T-cell (primary cell): Measurements from ENCODE around the gene COPS4. TPM values are rescaled to one million over a fixed set of nuclear protein-coding genes. Genes with fewer than 3 reads are reported as not detected.
"Not testable (repeated sequence)": the region's sequence is repeated elsewhere in the genome, so short reads cannot be mapped to it uniquely, and the experiment has no call there.

Source experiments
- ATAC-seq, 4 experiments: fragments of 200-7000 bp in 3 of 4; fragments of 150-1000 bp in 1 of 4; cut with Tn5 transposase; replicated peaks in 1 of 4; 1 replicate in 3 of 4; 2 replicates in 1 of 4; pipeline ENCODE4 v1.10.0; 2021; ENCODE audit warnings: moderate library complexity in 3 of 4, mild to moderate bottlenecking in 2 of 4, moderate number of reproducible peaks in 1 of 4
- CTCF ChIA-PET, 2 donors: fragments of 300-600 bp; sonication (Branson Sonifier 250); formaldehyde crosslinking; loops; one replicate each; lab custom pipeline; 2022; ENCODE audit warnings: antibody characterized with exemption in 2 of 2; lab: Charles Lee
- POLR2A ChIA-PET, 2 donors: fragments of 300-600 bp; sonication (Branson Sonifier 250); formaldehyde crosslinking; loops; one replicate each; lab custom pipeline; 2022; ENCODE audit warnings: antibody characterized with exemption in 2 of 2; lab: Charles Lee
- DNase-seq, 35 experiments: peaks; one replicate each; pipeline versions ENCODE4 v3.0.0 to v3.0.0-alpha.2; 2013 to 2023
- H3K27ac ChIP-seq: one replicate; pipeline ENCODE4 v1.5.1; 2013; ENCODE audit warnings: low read length
- H3K27me3 ChIP-seq, 2 experiments: replicated peaks in 1 of 2; 1 replicate in 1 of 2; 2 replicates in 1 of 2; pipeline versions ENCODE4 v1.6.1 to v1.7.0; 2013; ENCODE audit warnings: low read length in 1 of 2, mixed read lengths in 1 of 2; ENCODE audit not compliant: control insufficient read depth in 2 of 2, insufficient read depth in 2 of 2; ENCODE audit errors: extremely low read depth in 1 of 2
- H3K36me3 ChIP-seq, 2 donors: 1 replicate in 1 of 2; 2 replicates in 1 of 2; pipeline versions ENCODE4 v1.6.1 to v1.7.0; 2013; ENCODE audit warnings: low read length in 1 of 2; ENCODE audit not compliant: control insufficient read depth in 2 of 2, insufficient read depth in 1 of 2; ENCODE audit errors: extremely low read depth in 1 of 2
- H3K4me1 ChIP-seq, 2 experiments: 1 replicate in 1 of 2; 2 replicates in 1 of 2; pipeline versions ENCODE4 v1.6.1 to v1.7.0; 2013; ENCODE audit warnings: low read length in 2 of 2, mixed read lengths in 1 of 2; ENCODE audit not compliant: insufficient read depth in 2 of 2, control insufficient read depth in 1 of 2; ENCODE audit errors: extremely low read depth in 1 of 2
- H3K4me3 ChIP-seq, 2 donors: 1 replicate in 1 of 2; 2 replicates in 1 of 2; pipeline versions ENCODE4 v1.5.1 to v1.7.0; 2013; ENCODE audit warnings: mild to moderate bottlenecking in 2 of 2, low read length in 1 of 2, moderate library complexity in 1 of 2; ENCODE audit not compliant: control insufficient read depth in 1 of 2; ENCODE audit errors: extremely low read depth in 1 of 2
- H3K9me3 ChIP-seq: 2 replicates; pipeline ENCODE4 v1.7.0; 2013
- H3K27ac Mint-ChIP-seq, 2 donors: one replicate each; pipeline ENCODE4 v1.8.0; 2020 to 2021; ENCODE audit warnings: mild to moderate bottlenecking in 2 of 2, mixed read lengths in 2 of 2
- H3K27me3 Mint-ChIP-seq, 2 donors: one replicate each; pipeline ENCODE4 v1.8.0; 2021 to 2022; ENCODE audit warnings: mixed read lengths in 2 of 2
- H3K36me3 Mint-ChIP-seq: one replicate; pipeline ENCODE4 v1.8.0; 2021; ENCODE audit warnings: mixed read lengths
- H3K4me1 Mint-ChIP-seq, 3 donors: one replicate each; pipeline ENCODE4 v1.8.0; 2020 to 2022; ENCODE audit warnings: mixed read lengths in 3 of 3, mild to moderate bottlenecking in 1 of 3
- H3K4me3 Mint-ChIP-seq, 3 donors: one replicate each; pipeline ENCODE4 v1.8.0; 2020 to 2022; ENCODE audit warnings: mild to moderate bottlenecking in 3 of 3, mixed read lengths in 3 of 3, moderate library complexity in 3 of 3
- H3K9me3 Mint-ChIP-seq, 3 donors: one replicate each; pipeline ENCODE4 v1.8.0; 2020 to 2022; ENCODE audit warnings: mixed read lengths in 3 of 3
- WGBS: methylation state at CpG from one replicate; pipeline ENCODE4 v1.1.5; 2013; ENCODE audit warnings: missing lambda C conversion rate; ENCODE audit not compliant: insufficient coverage; 5-methylcytosine and 5-hydroxymethylcytosine counted together
- total RNA-seq, 35 experiments: library from RNA in 6 of 35; stranded (reverse) in 6 of 35; fragments of 120-200 nt in 1 of 35; gene quantifications; one replicate each; pipeline versions ENCODE4 v1.2.1 to v1.2.4 and lab custom pipeline; 2013 to 2026

Gene COPS4
- total RNA-seq, 5 donors from 2014 or later (not counting 1 experiment from before 2014, with no cell fraction given), result 19.9 to 28.3 (median 22.2) TPM

DNA sequence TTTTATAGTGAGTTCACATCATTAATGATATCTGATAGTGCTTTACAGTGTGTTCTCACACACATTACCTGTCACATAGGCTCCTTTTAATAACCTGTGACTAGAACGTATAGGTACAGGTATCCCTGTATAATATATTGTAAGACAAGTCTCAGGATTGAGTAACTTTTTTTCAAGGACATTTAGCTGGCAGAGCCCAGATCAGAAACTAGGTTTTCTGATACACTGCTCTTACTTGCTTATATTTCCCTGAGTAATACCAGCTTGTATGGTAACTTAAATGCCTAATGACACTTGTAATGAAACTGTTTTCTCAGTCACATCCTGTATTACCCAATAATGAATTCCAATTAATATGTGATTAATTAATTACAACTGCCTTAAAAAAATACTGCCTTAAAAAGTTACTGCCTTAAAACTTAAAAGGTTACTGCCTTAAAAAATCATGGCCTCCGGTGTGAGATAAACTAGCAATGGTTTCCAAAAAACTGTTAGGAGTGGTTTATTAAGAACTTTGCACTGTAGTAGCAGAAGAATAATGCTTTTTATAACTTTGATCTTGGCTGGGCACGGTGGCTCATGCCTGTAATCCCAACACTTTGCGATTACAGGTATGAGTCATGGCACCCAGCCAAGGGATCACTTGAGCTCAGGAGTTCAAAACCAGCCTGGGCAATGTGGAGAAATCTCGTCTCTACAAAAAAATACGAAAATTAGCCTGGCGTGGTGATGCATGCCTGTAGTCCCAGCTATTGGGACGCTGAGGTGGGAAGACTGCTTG, 11.9 kb downstream of the COPS4 start:
- CTCF ChIA-PET, result interaction anchor here in 1 of 2 donors (0.7 kb wide), 1 partner anchor 214 kb away, joined by 3 read pairs; no protein-coding TSS in a partner anchor
- ATAC-seq (no peak), DNase-seq (no peak)
- WGBS, result 96% methylated on average over 5 of the region's 8 CpGs
- peaks cover 27% of the 10 kb centered on the region for H3K36me3 Mint-ChIP-seq
- H3K9me3 Mint-ChIP-seq, result no peaks in the 10 kb centered on the region
- H3K27ac Mint-ChIP-seq, result no peak overlapping the region
- peaks cover 0 to 30% of the 10 kb centered on the region in 2 donors for H3K36me3 ChIP-seq
- H3K4me1 Mint-ChIP-seq, result peaks cover 11 to 19% (median 13%) of the 10 kb centered on the region in 3 donors
- POLR2A ChIA-PET, result no interaction called here
- no peaks in the 10 kb centered on the region for H3K27me3 Mint-ChIP-seq
- no peak overlapping the region for H3K27ac ChIP-seq
- H3K4me1 ChIP-seq, result peaks cover 2 to 12% of the 10 kb centered on the region in 2 experiments
- H3K4me3 ChIP-seq, result no peak overlapping the region
- no peaks in the 10 kb centered on the region for H3K9me3 ChIP-seq
- no peak overlapping the region for H3K4me3 Mint-ChIP-seq
- H3K27me3 ChIP-seq, result no peaks in the 10 kb centered on the region

DNA sequence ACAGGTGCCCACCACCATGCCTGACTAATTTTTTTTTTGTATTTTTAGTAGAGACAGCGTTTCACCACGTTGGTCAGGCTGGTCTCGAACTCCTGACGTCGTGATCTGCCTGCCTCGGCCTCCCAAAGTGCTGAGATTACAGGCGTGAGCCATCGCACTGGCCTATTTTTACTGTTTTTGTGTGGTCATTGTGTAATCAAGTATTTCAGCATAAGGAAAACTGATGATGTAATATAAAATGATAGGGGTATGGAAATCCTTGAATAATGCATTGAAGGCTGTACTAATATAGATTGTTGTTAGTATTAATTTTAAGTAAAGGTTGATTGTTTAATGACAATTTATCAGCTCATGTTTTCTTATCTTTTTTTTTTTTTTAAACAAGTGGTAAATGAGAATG, 13.8 kb downstream of the COPS4 start:
- Mint-ChIP-seq H3K36me3 (peaks cover 40% of the 10 kb centered on the region), H3K4me1 (peaks cover 10 to 12% (median 11%) of the 10 kb centered on the region in 3 donors)
- H3K9me3 Mint-ChIP-seq, H3K27me3 ChIP-seq, H3K9me3 ChIP-seq, H3K4me3 ChIP-seq, DNase-seq, POLR2A ChIA-PET, ATAC-seq, H3K27ac ChIP-seq, H3K27ac Mint-ChIP-seq, H3K27me3 Mint-ChIP-seq, H3K4me3 Mint-ChIP-seq: not testable (repeated sequence)
- WGBS, result 94% methylated on average over 8 of the region's 8 CpGs
- H3K36me3 ChIP-seq, result peaks cover 0 to 44% of the 10 kb centered on the region in 2 donors
- peaks cover 0 to 11% of the 10 kb centered on the region in 2 experiments for H3K4me1 ChIP-seq
- CTCF ChIA-PET, result interaction anchor here in 1 of 2 donors (0.6 kb wide), 1 partner anchor 23 kb away, joined by 3 read pairs; no protein-coding TSS in a partner anchor

DNA sequence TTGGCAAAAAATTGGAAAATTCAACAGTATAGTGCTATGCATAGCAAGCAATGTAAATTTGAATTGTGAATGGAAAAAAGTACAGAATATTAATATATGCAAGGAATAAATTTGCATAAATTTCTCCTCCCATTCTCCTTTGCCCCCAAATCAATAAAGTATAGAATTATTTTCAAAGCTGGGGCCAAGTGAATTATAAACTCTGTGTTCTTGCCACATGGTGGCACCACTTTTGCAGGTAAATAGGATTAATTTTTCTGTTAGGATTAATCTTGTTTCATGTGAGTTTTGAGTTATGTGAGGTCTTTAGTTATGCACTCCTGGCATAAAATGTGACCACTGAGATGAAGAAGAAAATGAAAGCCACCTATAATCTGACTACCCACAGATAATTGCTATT, 19.9 kb downstream of the COPS4 start:
- ATAC-seq (peak in 1 of 4 experiments; percentile 45), DNase-seq (peak in 8 of 35 experiments; percentile 2 to 48 (median 8))
- POLR2A ChIA-PET, result interaction anchor here in 1 of 2 donors (0.6 kb wide), 1 partner anchor 384 kb away, joined by 4 read pairs; no protein-coding TSS in a partner anchor
- H3K4me1 ChIP-seq, result no peaks in the 10 kb centered on the region
- no peaks in the 10 kb centered on the region for H3K9me3 ChIP-seq
- H3K27ac Mint-ChIP-seq, result no peak overlapping the region
- H3K36me3 ChIP-seq, result peaks cover 4 to 40% of the 10 kb centered on the region in 2 donors
- no peaks in the 10 kb centered on the region for H3K27me3 ChIP-seq
- CTCF ChIA-PET, result interaction anchor here in 1 of 2 donors (0.7 to 2.8 kb wide), 6 partner anchors 20 to 617 kb away, joined by 3 to 14 read pairs (median 4); partner anchors contain the start of genes COPS4 and COQ2
- H3K4me1 Mint-ChIP-seq, result peaks cover 0 to 6% (median 0%) of the 10 kb centered on the region in 3 donors
- H3K27ac ChIP-seq, result no peak overlapping the region
- no peaks in the 10 kb centered on the region for H3K9me3 Mint-ChIP-seq
- H3K27me3 Mint-ChIP-seq, result no peaks in the 10 kb centered on the region
- no peak overlapping the region for H3K4me3 Mint-ChIP-seq
- peaks cover 43% of the 10 kb centered on the region for H3K36me3 Mint-ChIP-seq
- no peak overlapping the region for H3K4me3 ChIP-seq

- Histone ChIP-seq H3K9me3 (no peaks in the 10 kb centered on the region), H3K4me3 (no peak overlapping the region), H3K36me3 (peaks cover 8 to 50% of the 10 kb centered on the region in 2 donors), H3K27me3 (no peaks in the 10 kb centered on the region), H3K27ac (no peak overlapping the region), H3K4me1 (no peaks in the 10 kb centered on the region)
- H3K9me3 Mint-ChIP-seq, result no peaks in the 10 kb centered on the region
- ATAC-seq (no peak), DNase-seq (no peak)
- H3K4me3 Mint-ChIP-seq, result no peak overlapping the region
- H3K36me3 Mint-ChIP-seq, result peaks cover 37% of the 10 kb centered on the region
- no peaks in the 10 kb centered on the region for H3K4me1 Mint-ChIP-seq
- H3K27me3 Mint-ChIP-seq, result no peaks in the 10 kb centered on the region
- ChIA-PET CTCF (interaction anchor here (0.7 to 1.7 kb wide), 8 partner anchors 11 to 221 kb away, joined by 3 to 9 read pairs (median 3); partner anchors contain the start of gene COQ2 (in 1 of the 2)), POLR2A (interaction anchor here in 1 of 2 donors (0.6 kb wide), 1 partner anchor 40 kb away, joined by 3 read pairs; no protein-coding TSS in a partner anchor)
- WGBS, result 100% methylated on average over 2 of the region's 4 CpGs
- no peak overlapping the region for H3K27ac Mint-ChIP-seq
These were observed 27.8 kb downstream of the COPS4 start for GRCh38 chr4:83062739-83063138.

- peaks cover 4 to 65% of the 10 kb centered on the region in 2 donors for H3K36me3 ChIP-seq
- H3K4me1 ChIP-seq, result no peaks in the 10 kb centered on the region
- H3K4me3 ChIP-seq, result no peak overlapping the region
- Mint-ChIP-seq H3K4me3 (no peak overlapping the region), H3K27ac (no peak overlapping the region), H3K4me1 (no peaks in the 10 kb centered on the region), H3K36me3 (peaks cover 40% of the 10 kb centered on the region), H3K27me3 (no peaks in the 10 kb centered on the region), H3K9me3 (no peaks in the 10 kb centered on the region)
- POLR2A ChIA-PET, result no interaction called here
- DNase-seq (no peak), ATAC-seq (no peak)
- no peaks in the 10 kb centered on the region for H3K27me3 ChIP-seq
- no CpG with 5 or more reads among the region's 1 CpG for WGBS
- no peaks in the 10 kb centered on the region for H3K9me3 ChIP-seq
- CTCF ChIA-PET, result interaction anchor here in 1 of 2 donors (0.8 kb wide), 1 partner anchor 43 kb away, joined by 3 read pairs; no protein-coding TSS in a partner anchor
- no peak overlapping the region for H3K27ac ChIP-seq
These were observed 30.3 kb downstream of the COPS4 start for GRCh38 chr4:83065266-83065665.

GRCh38 chr4:83067058-83067639, 32.2 kb downstream of the COPS4 start:
- Histone ChIP-seq H3K27me3 (no peaks in the 10 kb centered on the region), H3K9me3 (no peaks in the 10 kb centered on the region), H3K4me3 (no peak overlapping the region), H3K4me1 (no peaks in the 10 kb centered on the region), H3K27ac (no peak overlapping the region), H3K36me3 (peaks cover 4 to 66% of the 10 kb centered on the region in 2 donors)
- Mint-ChIP-seq H3K27me3 (no peaks in the 10 kb centered on the region), H3K27ac (no peak overlapping the region), H3K4me3 (no peak overlapping the region), H3K36me3 (peaks cover 45% of the 10 kb centered on the region), H3K4me1 (no peaks in the 10 kb centered on the region), H3K9me3 (no peaks in the 10 kb centered on the region)
- POLR2A ChIA-PET, result interaction anchor here in 1 of 2 donors (0.7 kb wide), 1 partner anchor 683 kb away, joined by 5 read pairs; no protein-coding TSS in a partner anchor
- CTCF ChIA-PET, result interaction anchor here (0.7 kb wide), 2 partner anchors 9 to 213 kb away, joined by 3 to 7 read pairs; no protein-coding TSS in a partner anchor
- ATAC-seq (no peak), DNase-seq (no peak)
- 98% methylated on average over 5 of the region's 10 CpGs for WGBS
